Left lung (tissue), 10 donors: Measurements from ENCODE around the gene GMIP. TPM values are rescaled to one million over a fixed set of nuclear protein-coding genes. Genes with fewer than 3 reads are reported as not detected.

Experiments
- ATAC-seq: fragments of 200-7000 bp; cut with Tn5 transposase; one replicate; pipeline ENCODE4 v1.9.1; 2020; ENCODE audit warnings: moderate library complexity
- DNase-seq, 4 donors: peaks; one replicate each; pipeline ENCODE4 v3.0.0-alpha.2; 2013 to 2020
- H3K27ac ChIP-seq, 2 donors: fragments of 200-600 bp; sonication (generic) in 1 of 2; one replicate each; pipeline versions ENCODE4 v1.5.0 to v1.8.0; 2020 to 2021
- H3K27me3 ChIP-seq, 2 donors: fragments of 200-600 bp; sonication (generic) in 1 of 2; one replicate each; pipeline versions ENCODE4 v1.5.0 to v1.8.0; 2020 to 2021
- H3K36me3 ChIP-seq, 2 donors: fragments of 200-600 bp; sonication (generic) in 1 of 2; one replicate each; pipeline versions ENCODE4 v1.5.0 to v1.8.0; 2020 to 2021
- H3K4me1 ChIP-seq, 2 donors: fragments of 200-600 bp; one replicate each; pipeline ENCODE4 v1.8.0; 2021
- H3K4me3 ChIP-seq, 2 donors: fragments of 200-600 bp; sonication (generic) in 1 of 2; one replicate each; pipeline versions ENCODE4 v1.5.0 to v1.8.0; 2020 to 2021; ENCODE audit warnings: mild to moderate bottlenecking in 1 of 2
- H3K9me3 ChIP-seq, 2 donors: fragments of 200-600 bp; sonication (generic) in 1 of 2; one replicate each; pipeline versions ENCODE4 v1.5.0 to v1.8.0; 2020 to 2021
- CTCF ChIP-seq, 2 donors: fragments of 200-600 bp; sonication (generic) in 1 of 2; IDR thresholded peaks; one replicate each; pipeline versions ENCODE4 v1.5.0 to v1.8.0; 2021; ENCODE audit warnings: antibody characterized with exemption in 2 of 2
- intact Hi-C, 2 donors: fragments of 100-400 bp; cut with DNase I; formaldehyde crosslinking; loops; one replicate each; pipeline versions ENCODE4 v1.11.2 to v1.14.2; 2022
- polyA plus RNA-seq, 6 donors: library from polyadenylated mRNA; unstranded; fragments of 120-200 nt; gene quantifications; one replicate each; pipeline ENCODE4 v1.2.1, GENCODE V29; 2013; ENCODE audit not compliant: insufficient read length in 6 of 6
- total RNA-seq, 2 donors: library from RNA; stranded (reverse); fragmentation: NEBNext Ultra II Directional; extraction: Animal tissue kit (Norgen Biotek cat#: 25700); gene quantifications; one replicate each; pipeline ENCODE4 v1.2.1, GENCODE V29; 2021
- donor health status: DM: no; HTN: yes; CAD: no.
- donor health status: DM: no; HTN: no; CAD: no.

The GMIP gene
- total and polyA plus RNA-seq, 8 donors: 9.1 to 57.2 (median 11.1) TPM

- Histone ChIP-seq H3K27ac (no peak overlapping the region), H3K9me3 (peaks cover 0 to 93% of the 10 kb centered on the region in 2 donors), H3K4me3 (no peak overlapping the region), H3K4me1 (no peaks in the 10 kb centered on the region), H3K27me3 (no peaks in the 10 kb centered on the region), H3K36me3 (peaks cover 0 to 74% of the 10 kb centered on the region in 2 donors)
- ATAC-seq (no peak), DNase-seq (no peak)
- intact Hi-C loops: no loop called here
- no peak for TF ChIP-seq CTCF (IDR thresholded peaks at IDR 0.05)
Measured at GRCh38 chr19:19679176-19680073, 36.0 kb upstream of the GMIP start.

GRCh38 chr19:19677579-19677978, 34.1 kb upstream of the GMIP start:
- Histone ChIP-seq H3K36me3 (peaks cover 0 to 93% of the 10 kb centered on the region in 2 donors), H3K27me3 (no peaks in the 10 kb centered on the region), H3K27ac (no peak overlapping the region), H3K4me1 (no peaks in the 10 kb centered on the region), H3K4me3 (no peak overlapping the region), H3K9me3 (peaks cover 0 to 83% of the 10 kb centered on the region in 2 donors)
- DNase-seq (no peak), ATAC-seq (no peak)
- intact Hi-C loops: no loop called here
- TF ChIP-seq CTCF (IDR thresholded peaks at IDR 0.05): no peak

- no peak for TF ChIP-seq CTCF (IDR thresholded peaks at IDR 0.05)
- Histone ChIP-seq H3K9me3 (peaks cover 0 to 54% of the 10 kb centered on the region in 2 donors), H3K27me3 (no peaks in the 10 kb centered on the region), H3K4me3 (no peak overlapping the region), H3K27ac (no peak overlapping the region), H3K36me3 (peaks cover 0 to 73% of the 10 kb centered on the region in 2 donors), H3K4me1 (peaks cover 9 to 11% of the 10 kb centered on the region in 2 donors)
- DNase-seq (no peak), ATAC-seq (no peak)
- intact Hi-C loops: no loop called here
Measured at GRCh38 chr19:19674315-19674714, 30.9 kb upstream of the GMIP start.

GRCh38 chr19:19672816-19673215, 29.4 kb upstream of the GMIP start:
- Histone ChIP-seq H3K9me3 (peaks cover 0 to 39% of the 10 kb centered on the region in 2 donors), H3K27me3 (no peaks in the 10 kb centered on the region), H3K27ac (no peak overlapping the region), H3K4me1 (peaks cover 10 to 19% of the 10 kb centered on the region in 2 donors), H3K36me3 (peaks cover 0 to 58% of the 10 kb centered on the region in 2 donors), H3K4me3 (no peak overlapping the region)
- TF ChIP-seq CTCF (IDR thresholded peaks at IDR 0.05): no peak
- DNase-seq (no peak), ATAC-seq (no peak)
- intact Hi-C loops: no loop called here

GRCh38 chr19:19670070-19670551, 26.7 kb upstream of the GMIP start:
- DNase-seq: no peak
- peaks cover 0 to 15% of the 10 kb centered on the region in 2 donors for H3K9me3 ChIP-seq
- H3K27ac ChIP-seq: no peak overlapping the region
- ATAC-seq: no peak
- H3K27me3 ChIP-seq: no peaks in the 10 kb centered on the region
- intact Hi-C loops: no loop called here
- peaks cover 10 to 26% of the 10 kb centered on the region in 2 donors for H3K4me1 ChIP-seq
- peaks cover 0 to 31% of the 10 kb centered on the region in 2 donors for H3K36me3 ChIP-seq
- H3K4me3 ChIP-seq: peak overlapping the region in 1 of 2 donors; percentile 90
- no peak for TF ChIP-seq CTCF (IDR thresholded peaks at IDR 0.05)
